Kidney (tissue), 14 donors: Measurements from ENCODE around the gene CD109. TPM values are rescaled to one million over a fixed set of nuclear protein-coding genes. Genes with fewer than 3 reads are reported as not detected.

Experiments used
- DNase-seq, 5 donors: peaks; one replicate each; pipeline ENCODE4 v3.0.0-alpha.2; 2013 to 2020
- FAIRE-seq: peaks from 2 replicates; lab custom pipeline; 2012; peaks lifted over from hg19 to GRCh38; lab: Jason Lieb, UNC
- H3K27ac ChIP-seq, 2 donors: one replicate each; pipeline ENCODE4 v1.7.0; 2013; ENCODE audit warnings: low read depth in 2 of 2, low read length in 2 of 2, inconsistent platforms in 1 of 2
- H3K27me3 ChIP-seq: one replicate; pipeline ENCODE4 v1.7.1; 2013; ENCODE audit warnings: low read length, inconsistent platforms; ENCODE audit not compliant: control insufficient read depth, insufficient read depth
- H3K36me3 ChIP-seq, 3 donors: one replicate each; pipeline versions ENCODE4 v1.7.0 to v1.7.1; 2013; ENCODE audit warnings: low read length in 3 of 3, control low read depth in 1 of 3, inconsistent platforms in 1 of 3; ENCODE audit not compliant: insufficient read depth in 3 of 3, control insufficient read depth in 2 of 3
- H3K4me1 ChIP-seq, 3 donors: one replicate each; pipeline versions ENCODE4 v1.7.0 to v1.7.1; 2013; ENCODE audit warnings: low read length in 3 of 3, inconsistent platforms in 1 of 3, low read depth in 1 of 3; ENCODE audit not compliant: control insufficient read depth in 2 of 3, insufficient read depth in 2 of 3
- H3K4me3 ChIP-seq, 3 donors: one replicate each; pipeline versions ENCODE4 v1.7.0 to v1.8.1; 2013; ENCODE audit warnings: low read length in 3 of 3, control low read depth in 1 of 3, inconsistent platforms in 1 of 3
- H3K9ac ChIP-seq, 3 donors: one replicate each; pipeline versions ENCODE4 v1.7.0 to v1.7.1; 2013; ENCODE audit warnings: low read length in 3 of 3, control low read depth in 1 of 3, inconsistent platforms in 1 of 3
- H3K9me3 ChIP-seq, 3 donors: one replicate each; pipeline versions ENCODE4 v1.7.0 to v1.7.1; 2013; ENCODE audit warnings: low read length in 3 of 3, control low read depth in 1 of 3, inconsistent platforms in 1 of 3; ENCODE audit not compliant: control insufficient read depth in 2 of 3, insufficient read depth in 1 of 3
- intact Hi-C: fragments of 100-400 bp; cut with DNase I; formaldehyde crosslinking; loops from one replicate; pipeline ENCODE4 v1.11.1; 2022
- polyA plus RNA-seq: library from polyadenylated mRNA; stranded (reverse); fragments of 350-450 nt; fragmentation: Illumina TruSeq; extraction: RNeasy Lipid Tissue Mini Kit (QIAGEN cat#74804); gene quantifications from one replicate; pipeline ENCODE4 v1.2.3, GENCODE V29; 2014; ENCODE audit warnings: low read depth, low replicate concordance; ENCODE audit not compliant: insufficient read depth
- total RNA-seq: library from RNA; stranded (reverse); fragmentation: NEBNext Ultra II Directional; extraction: Animal tissue kit (Norgen Biotek cat#: 25700); gene quantifications from one replicate; pipeline ENCODE4 v1.2.1, GENCODE V29; 2021
- TF ChIP-seq, protein P1 (sequence below): IDR thresholded peaks from 3 replicates; pipeline ENCODE4 v1.5.1; 2012; ENCODE audit warnings: mild to moderate bottlenecking, moderate library complexity, borderline replicate concordance; ENCODE audit not compliant: insufficient read depth; ENCODE audit errors: extremely low read depth
- donor health status: control.
- donor health status: control.
- donor health status: control.
- donor health status: control.
- donor health status: control.
- donor health status: DM: yes; HTN: yes; CAD: no.
- donor health status: Normal renal cell carcinoma (clear cell type).

Gene CD109
- total and polyA plus RNA-seq, 2 donors from 2014 or later, result 3.7 to 19.0 TPM

DNA sequence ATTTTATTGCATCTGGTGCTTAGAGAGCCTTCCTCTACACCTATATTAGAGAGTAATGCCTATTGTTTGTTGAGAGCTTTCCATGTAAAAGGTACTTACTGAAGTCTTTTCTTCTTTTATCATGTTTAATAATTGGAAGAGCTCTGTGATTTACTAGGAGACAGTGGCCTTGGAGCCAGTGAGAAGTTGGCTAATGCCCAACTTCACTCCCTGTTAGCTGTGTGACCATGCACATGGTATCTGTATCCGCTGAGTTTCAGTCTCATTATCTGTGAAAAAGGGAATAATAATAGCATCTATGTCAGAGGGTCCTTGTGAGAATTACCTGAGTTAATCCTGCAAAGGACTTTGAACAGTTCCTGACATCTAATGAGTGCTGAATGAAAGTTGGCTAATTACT lies 105.0 kb downstream of the CD109 start:
- H3K4me3 ChIP-seq, result no peak overlapping the region
- H3K27me3 ChIP-seq, result no peaks in the 10 kb centered on the region
- intact Hi-C loops, result no loop called here
- no peaks in the 10 kb centered on the region for H3K9me3 ChIP-seq
- H3K9ac ChIP-seq, result no peak overlapping the region
- no peaks in the 10 kb centered on the region for H3K36me3 ChIP-seq
- H3K4me1 ChIP-seq, result peaks cover 0 to 5% (median 0%) of the 10 kb centered on the region in 3 donors
- TF ChIP-seq, protein P1, sequence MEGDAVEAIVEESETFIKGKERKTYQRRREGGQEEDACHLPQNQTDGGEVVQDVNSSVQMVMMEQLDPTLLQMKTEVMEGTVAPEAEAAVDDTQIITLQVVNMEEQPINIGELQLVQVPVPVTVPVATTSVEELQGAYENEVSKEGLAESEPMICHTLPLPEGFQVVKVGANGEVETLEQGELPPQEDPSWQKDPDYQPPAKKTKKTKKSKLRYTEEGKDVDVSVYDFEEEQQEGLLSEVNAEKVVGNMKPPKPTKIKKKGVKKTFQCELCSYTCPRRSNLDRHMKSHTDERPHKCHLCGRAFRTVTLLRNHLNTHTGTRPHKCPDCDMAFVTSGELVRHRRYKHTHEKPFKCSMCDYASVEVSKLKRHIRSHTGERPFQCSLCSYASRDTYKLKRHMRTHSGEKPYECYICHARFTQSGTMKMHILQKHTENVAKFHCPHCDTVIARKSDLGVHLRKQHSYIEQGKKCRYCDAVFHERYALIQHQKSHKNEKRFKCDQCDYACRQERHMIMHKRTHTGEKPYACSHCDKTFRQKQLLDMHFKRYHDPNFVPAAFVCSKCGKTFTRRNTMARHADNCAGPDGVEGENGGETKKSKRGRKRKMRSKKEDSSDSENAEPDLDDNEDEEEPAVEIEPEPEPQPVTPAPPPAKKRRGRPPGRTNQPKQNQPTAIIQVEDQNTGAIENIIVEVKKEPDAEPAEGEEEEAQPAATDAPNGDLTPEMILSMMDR, result no peak
- DNase-seq, result no peak
- H3K27ac ChIP-seq, result no peak overlapping the region
- no peak for FAIRE-seq

DNA sequence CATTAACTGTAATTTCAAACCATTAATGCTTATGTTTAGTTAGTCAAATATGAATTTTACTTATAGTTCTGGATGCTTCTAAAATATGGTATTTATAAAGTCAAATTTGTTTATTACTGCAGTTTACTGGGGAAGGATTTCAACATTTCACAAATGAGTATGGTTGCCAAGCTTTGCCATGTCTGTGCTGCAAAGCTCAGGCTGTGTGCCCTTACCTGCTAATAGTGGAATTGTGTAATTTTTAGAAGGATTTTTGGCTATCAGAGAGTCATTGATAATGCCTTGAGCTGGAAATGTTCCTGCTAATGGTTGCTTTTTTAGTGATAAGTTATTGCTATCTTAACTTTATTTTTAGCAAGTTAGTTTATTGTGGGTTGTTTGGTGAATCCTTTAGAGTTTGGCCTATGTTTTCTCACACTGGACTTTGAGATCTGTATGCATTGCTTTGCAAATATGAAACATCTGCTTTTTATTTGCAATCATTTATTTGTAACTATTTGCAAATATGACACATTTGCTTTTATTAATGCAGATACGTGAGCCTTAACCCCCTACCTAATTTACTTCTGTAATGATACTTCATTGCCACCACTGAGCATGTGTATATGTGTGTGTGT lies 105.8 kb downstream of the CD109 start:
- DNase-seq (no peak), FAIRE-seq (no peak)
- H3K9me3 ChIP-seq, result no peaks in the 10 kb centered on the region
- intact Hi-C loops, result no loop called here
- TF ChIP-seq, protein P1, result no peak
- no peaks in the 10 kb centered on the region for H3K36me3 ChIP-seq
- no peak overlapping the region for H3K9ac ChIP-seq
- no peak overlapping the region for H3K27ac ChIP-seq
- no peak overlapping the region for H3K4me3 ChIP-seq
- H3K4me1 ChIP-seq, result peaks cover 0 to 5% (median 0%) of the 10 kb centered on the region in 3 donors
- no peaks in the 10 kb centered on the region for H3K27me3 ChIP-seq

DNA sequence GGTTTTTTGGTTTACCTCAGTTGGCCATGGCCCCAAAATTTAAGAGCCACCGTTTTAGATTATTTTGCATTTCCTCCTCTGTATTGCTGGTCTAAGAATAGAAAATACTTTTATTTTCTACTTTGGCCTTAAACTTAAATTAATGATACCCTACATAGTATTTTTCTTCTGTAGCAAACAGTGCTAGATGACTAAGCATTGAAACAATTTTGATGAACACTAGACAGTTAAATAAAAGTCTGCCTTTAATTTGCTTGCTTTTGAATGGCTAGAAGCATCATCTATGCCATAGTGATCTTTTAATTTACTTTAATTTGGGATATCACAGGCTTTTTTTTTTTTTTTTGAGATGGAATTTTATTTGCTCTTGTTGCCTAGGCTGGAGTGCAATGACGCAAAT lies 106.4 kb downstream of the CD109 start:
- H3K9me3 ChIP-seq, result no peaks in the 10 kb centered on the region
- H3K4me3 ChIP-seq, result no peak overlapping the region
- no peak overlapping the region for H3K9ac ChIP-seq
- no peak for FAIRE-seq
- no peaks in the 10 kb centered on the region for H3K36me3 ChIP-seq
- H3K27me3 ChIP-seq, result no peaks in the 10 kb centered on the region
- intact Hi-C loops, result no loop called here
- peaks cover 0 to 5% (median 0%) of the 10 kb centered on the region in 3 donors for H3K4me1 ChIP-seq
- TF ChIP-seq, protein P1, result no peak
- no peak overlapping the region for H3K27ac ChIP-seq
- no peak for DNase-seq
